HG02970 (cell line): ENCODE data around the gene ZNF552.
"Not testable (repeated sequence)": the region's sequence is repeated elsewhere in the genome, so short reads cannot be mapped to it uniquely, and the experiment has no call there.

Experiments used
- ATAC-seq: cut with Tn5 transposase; IDR thresholded peaks from one replicate; pipeline ENCODE4 v1.9.1; 2021; ENCODE audit warnings: mild to moderate bottlenecking, moderate library complexity, moderate number of reproducible peaks; ENCODE audit not compliant: unreplicated experiment, low FRiP score

Gene ZNF552

DNA sequence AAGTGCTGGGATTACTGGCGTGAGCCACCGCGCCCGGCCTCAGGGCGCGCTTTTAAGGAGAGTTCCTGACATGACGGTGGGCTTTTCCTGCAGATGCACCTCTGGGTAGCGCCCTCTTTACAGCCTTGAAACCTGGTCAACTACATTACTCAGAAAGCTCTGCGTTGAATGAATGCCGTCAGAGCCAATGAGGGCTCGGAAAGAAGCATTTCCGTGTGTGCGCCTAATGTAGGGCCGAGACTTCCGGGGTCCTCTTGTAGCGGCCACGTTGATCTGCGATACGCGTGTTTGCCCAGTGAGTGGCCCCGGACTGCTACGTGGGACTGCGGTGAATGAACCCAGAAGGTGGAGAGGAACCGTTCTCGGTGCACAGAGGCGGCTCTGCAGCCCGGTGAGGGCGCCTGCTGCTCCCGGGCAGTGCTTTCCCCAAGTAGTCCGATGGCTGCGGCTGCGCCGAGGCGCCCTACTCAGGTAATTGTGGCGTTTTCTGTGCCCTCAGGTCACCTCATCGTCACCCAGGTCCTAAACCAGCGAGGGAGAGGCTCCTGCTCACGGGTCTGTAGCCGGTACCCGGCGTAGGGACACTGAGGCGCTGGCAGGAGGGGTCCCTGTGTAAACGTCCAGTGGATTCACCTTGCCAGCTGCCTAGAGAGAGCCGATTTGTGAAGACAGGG is 4.9 kb upstream of the ZNF552 start:
- peak; percentile 80 for ATAC-seq

DNA sequence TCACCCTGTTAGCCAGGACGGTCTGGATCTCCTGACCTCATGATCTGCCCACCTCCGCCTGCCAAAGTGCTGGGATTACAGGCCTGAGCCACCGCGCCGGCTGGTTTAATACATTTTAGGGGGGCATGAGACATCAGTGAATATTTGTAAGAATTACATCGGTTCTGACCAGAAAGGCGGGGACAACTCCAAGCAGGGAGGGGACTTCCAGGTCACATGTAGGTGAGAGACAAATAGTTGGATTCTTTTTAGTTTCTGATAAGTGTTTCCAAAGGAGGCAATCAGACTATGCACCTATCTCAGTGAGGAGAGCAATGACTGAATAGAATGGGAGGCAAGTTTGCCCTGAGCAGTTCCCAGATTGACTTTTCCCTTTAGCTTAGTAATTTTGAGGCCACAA is 3.7 kb upstream of the ZNF552 start:
- no peak for ATAC-seq

DNA sequence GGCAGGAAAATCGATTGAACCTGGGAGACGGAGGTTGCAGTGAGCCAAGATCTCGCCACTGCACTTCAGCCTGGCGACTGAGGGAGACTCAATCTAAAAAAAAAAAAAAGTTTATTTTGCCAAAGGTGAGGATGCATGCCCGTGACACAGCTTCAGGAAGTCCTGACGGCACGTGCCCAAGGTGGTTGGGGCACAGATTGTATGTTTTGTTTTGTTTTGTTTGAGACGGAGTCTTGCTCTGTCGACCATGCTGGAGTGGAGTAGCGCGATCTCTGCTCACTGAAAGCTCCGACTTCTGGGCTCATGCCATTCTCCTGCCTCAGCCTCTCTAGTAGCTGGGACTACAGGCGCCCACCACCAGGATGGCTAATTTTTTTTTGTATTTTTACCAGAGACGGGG is 3.3 kb upstream of the ZNF552 start:
- no peak for ATAC-seq

DNA sequence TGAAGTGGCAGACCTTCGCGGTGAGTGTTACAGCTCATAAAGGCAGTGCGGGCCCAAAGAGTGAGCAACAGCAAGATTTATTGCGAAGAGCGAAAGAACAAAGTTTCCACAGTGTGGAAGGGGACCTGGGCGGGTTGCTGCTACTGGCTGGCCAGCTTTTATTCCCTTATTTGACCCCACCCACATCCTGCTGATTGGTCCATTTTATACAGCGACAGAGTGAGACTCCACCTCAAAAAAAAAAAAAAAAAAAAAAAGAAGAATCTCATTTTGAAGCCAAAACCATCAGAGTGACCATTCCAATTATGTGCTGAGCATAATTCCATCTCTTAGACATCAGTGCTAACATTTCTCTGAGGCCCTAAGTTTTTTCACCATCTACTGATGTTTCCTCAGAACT is 1.9 kb upstream of the ZNF552 start:
- no peak for ATAC-seq

DNA sequence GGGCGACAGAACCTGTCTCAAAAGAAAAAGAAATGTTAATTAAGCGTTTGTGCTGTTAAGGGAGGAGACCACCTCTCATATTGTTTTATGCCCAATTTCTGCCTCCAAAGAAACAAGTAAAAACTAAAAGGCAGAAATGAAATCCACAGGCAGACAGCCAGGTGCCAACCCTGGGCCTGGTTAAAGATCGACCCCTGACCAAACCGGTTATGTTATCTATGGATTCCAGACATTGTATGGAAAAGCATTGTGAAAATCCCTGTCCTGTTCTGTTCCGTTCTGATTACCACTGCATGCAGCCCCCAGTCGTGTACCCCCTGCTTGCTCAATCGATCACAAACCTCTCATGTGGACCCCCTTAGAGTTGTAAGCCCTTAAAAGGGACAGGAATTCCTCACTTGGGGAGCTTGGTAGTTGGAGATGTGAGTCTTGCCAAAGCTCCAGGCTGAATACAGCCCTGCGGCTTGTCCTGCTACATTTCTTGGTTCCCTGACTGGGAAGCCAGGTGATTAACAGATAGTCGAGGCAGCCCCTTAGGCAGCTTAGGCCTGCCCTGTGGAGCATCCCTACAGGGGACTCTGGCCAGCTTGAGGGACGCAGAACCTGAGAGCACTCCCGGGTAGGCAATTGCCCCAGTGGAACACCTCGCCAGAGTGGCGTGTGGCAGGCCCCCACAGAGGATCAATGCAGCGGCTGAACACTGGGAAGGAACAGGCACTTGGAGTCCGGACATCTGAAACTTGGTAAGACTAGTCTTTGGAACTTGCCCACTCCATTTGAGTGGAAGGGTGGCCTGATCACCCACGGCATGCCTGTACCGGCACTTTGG is 748 bp upstream of the ZNF552 start:
- ATAC-seq, result no peak

GRCh38 chr19:57813919-57814504 is 701 bp downstream of the ZNF552 start:
- no peak for ATAC-seq

DNA sequence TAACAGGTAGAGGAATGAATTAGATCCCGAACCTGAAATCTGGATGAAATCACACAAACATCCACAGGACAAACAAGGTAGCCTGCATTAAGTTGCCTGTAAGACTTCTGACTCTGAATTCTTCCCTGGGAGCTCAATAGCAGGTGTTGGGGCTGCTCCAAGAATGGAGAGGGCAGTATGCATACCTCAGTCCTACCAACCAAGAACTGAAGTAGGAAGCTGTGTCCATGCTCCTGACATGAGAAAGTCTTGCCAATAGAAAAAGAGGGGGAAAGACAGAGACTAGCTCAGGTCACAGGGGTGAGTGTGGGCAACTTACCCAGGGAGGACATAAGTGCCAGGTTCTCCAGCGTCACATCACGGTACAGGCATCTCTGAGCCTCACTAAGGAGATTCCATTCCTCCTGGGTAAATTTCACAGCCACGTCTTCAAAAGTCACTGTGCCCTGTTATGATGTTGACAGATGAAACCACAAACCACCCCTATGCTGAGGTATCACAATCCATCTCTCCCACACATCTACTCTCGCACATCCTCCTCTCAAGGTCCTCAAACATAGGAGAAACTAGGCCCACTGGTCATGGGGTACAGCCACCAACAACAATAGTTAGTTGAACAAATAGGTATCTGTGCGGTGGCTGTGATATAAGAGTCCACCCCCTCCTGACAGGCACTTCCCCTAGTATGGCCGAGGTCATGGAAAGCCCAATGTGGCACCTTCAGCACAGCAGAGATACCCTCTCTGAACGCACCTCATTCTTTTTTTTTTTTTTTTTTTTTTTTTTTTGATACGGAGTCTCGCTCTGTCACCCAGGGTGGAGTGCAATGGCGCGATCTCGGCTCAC is 1.5 kb downstream of the ZNF552 start:
- ATAC-seq, result not testable (repeated sequence)

DNA sequence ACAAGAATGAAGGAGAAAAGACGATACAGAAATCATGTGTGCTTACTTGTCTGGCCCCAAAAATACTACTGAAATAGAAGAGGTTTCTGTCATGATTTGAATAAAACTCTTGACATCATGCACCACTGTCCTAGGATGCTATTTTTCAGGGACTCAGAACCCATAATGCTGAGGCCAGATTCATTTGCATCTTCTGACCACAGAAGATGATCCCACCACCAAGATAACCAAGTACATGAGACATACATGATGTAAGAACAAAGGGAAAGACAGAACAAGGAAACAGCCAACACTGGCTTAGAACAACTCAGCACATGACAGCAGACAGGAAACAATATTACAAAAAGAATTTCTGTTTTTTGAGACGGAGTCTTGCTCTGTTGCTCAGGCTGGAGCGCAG is 2.5 kb downstream of the ZNF552 start:
- ATAC-seq, result no peak

DNA sequence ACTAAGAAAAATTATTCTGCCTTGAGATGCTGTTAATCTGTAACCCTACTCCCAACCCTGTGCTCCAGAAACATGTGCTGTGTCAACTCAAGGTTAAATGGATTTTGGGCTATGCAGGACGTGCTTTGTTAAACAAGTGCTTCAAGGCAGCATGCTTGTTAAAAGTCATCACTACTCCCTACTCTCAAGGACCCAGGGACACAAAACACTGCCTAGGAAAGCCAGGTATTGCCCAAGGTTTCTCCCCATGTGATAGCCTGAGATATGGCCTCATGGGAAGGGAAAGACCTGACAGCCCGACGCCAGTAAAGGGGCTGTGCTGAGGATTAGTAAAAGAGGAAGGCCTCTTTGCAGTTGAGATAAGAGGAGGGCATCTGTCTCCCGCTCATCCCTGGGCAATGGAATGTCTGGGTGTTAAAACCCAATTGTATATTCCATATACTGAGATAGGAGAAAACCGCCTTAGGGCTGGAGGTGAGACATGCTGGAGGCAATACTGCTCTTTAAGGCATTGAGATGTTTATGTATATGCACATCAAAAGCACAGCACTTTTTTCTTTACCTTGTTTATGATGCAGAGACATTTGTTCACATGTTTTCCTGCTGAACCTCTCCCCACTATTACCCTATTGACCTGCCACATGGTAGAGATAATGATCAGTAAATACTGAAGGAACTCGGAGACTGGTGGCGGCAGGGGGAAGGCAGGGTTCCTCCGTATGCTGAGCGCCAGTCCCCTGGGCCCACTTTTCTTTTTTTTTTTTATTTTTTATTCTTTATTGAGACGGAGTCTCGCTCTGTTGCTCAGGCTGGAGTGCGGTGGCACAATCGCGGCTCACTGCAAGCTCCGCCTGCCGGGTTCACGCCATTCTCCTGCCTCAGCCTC is 4.1 kb downstream of the ZNF552 start:
- not testable (repeated sequence) for ATAC-seq

GRCh38 chr19:57807541-57807940 is 7.2 kb downstream of the ZNF552 start:
- no peak for ATAC-seq

DNA sequence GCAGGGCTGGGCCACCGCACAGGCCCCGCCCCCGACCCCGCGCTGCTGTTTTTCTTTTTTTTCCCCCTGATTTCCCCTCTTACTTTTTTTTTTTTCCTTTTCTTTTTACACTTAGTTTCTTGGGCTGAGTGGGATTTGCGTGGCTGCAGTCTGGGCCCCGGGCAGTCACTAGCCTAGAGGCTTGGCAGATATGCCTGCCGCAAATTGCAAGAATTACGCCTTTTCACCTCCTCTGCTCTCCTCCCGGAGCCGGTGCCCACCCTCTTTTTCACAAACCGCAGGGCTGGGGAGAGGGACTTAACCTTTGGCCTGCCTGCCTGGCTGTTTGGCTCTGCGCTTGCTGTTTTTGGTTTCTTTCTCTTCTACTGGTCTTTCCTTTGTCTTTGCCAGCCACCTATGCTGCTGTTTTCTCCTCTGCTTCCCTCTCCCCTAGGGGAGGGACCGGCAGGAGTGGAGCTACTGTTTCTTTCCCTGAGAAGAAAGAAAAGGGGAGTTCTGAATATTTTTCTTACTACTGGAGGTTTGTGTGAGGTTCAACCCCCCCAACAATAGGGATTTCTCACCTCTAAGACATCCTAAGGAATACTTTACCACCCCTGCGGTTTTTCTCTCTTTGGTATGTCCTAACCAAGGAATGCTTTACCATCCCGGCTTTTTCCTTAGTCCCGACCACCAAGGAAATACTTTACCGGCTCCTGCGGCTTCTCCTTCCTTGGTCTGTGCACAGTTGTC is 11.0 kb downstream of the ZNF552 start:
- no peak for ATAC-seq

DNA sequence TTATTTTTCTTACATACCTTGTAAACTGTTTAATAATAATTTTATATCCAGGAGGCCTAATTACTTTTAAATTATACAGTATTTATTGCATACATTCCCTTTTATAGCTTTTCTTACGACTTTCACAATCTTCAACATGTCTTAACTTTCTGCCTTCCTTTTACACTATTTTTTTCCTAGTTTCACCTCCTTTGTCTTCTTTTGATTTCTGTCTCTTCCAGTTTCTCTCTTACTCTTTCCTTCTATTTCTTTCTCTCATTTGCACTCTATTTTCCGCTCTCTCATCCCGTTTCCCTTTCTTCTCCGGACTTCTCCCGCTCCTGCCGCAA is 11.5 kb downstream of the ZNF552 start:
- ATAC-seq, result no peak

DNA sequence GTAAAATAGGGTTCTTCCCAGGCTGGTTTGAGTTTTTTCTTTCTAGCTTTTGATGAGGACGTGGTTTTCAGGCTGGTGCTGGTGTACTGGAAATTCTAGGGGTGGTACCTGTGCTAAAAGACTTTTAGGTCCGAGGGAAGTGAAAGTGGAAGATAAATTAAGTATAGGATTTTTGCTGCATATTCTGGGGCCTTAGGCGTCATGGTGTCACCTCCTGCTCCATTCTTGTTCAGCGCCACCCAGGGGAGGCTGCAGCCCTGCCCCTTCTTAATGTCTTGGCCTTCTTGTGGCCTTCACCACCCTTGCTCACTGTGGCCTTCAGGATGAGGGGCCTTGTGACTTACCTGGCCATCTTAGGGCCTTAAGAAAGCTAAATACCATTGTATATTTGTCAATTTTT is 12.4 kb downstream of the ZNF552 start:
- ATAC-seq, result no peak

- ATAC-seq, result no peak
Measured at GRCh38 chr19:57800696-57801095, 14.0 kb downstream of the ZNF552 start.

GRCh38 chr19:57796580-57796979 is 18.1 kb downstream of the ZNF552 start:
- ATAC-seq, result not testable (repeated sequence)

DNA sequence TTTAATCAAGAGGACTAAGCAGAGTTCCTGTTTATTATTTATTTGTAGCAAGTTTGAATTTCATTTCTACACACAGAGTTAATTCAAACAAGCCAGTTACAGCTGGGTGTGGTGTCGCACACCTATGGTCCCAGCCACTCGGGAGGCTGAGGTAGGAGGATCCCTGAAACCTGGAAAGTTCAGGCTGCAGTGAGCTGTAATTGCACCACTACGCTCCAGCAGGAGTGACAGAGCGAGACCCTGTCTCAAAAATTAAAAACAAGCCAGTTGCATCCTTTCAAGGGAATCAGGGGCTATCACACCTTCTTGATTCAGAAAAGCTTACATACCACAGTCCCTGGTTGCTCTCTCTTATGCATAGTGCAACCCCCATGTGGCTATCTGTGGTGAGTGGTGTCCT is 25.4 kb downstream of the ZNF552 start:
- no peak for ATAC-seq

- no peak for ATAC-seq
Measured at GRCh38 chr19:57788114-57788692, 26.5 kb downstream of the ZNF552 start.

DNA sequence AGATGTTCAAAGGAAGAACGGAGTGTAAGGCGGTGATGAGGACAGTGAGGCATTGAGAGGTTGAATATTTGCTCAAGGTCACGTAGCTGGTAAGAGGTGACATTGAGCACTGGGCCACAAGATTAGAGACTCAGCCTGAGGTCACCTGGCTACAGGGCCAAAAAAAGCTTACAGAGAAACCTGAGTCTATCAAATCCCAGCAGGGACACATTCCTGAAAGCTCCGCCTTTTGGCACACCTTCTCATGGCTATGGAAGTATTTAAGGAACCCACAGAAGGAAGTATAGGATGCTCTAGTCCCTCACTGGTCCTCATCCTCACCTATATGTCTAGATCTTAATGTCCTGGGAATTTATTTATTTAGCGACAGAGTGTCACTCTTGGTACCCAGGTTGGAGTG is 27.8 kb downstream of the ZNF552 start:
- no peak for ATAC-seq

GRCh38 chr19:57786286-57786685 is 28.4 kb downstream of the ZNF552 start:
- no peak for ATAC-seq
